ENCODE results near the gene ESYT2.
A peak's percentile ranks its signal among the peaks of the same experiment; 100 is the strongest.

ESYT2 gene

DNA sequence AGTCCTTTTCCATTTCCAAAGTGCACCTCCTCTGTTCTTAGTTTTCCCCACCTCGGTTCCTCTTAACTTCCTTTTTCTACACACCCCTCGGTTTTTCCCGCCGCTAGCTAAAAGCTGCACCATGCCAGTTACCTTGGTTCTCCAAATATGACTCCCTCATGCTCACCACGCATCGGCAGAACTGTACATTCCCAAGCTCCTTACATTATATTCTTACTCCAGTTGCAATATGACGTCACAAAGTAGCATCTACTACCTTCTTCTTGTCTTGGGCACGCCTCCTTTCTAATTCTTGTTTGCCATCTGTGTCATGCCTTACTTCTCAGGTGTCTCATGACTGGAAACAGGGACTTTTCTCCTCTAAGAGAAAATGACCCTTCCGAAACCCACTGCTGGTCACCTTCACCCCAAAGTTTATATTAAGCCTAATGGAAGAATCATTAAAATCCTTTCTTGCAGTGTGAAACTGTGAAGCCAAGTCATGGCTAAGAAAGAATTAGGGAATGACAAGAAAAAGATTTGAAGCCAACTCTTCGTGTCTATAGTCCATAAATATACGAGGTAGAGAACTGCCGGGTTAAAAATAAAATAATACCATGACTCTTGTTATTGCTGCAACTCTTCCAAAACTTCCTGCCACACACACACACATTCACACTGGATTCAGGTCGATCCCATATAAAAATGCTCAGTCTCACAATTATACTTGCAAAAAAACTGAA, 1.7 kb downstream of the ESYT2 start:
- DNase-seq (ENCODE audit: low spot score) = no peak

DNA sequence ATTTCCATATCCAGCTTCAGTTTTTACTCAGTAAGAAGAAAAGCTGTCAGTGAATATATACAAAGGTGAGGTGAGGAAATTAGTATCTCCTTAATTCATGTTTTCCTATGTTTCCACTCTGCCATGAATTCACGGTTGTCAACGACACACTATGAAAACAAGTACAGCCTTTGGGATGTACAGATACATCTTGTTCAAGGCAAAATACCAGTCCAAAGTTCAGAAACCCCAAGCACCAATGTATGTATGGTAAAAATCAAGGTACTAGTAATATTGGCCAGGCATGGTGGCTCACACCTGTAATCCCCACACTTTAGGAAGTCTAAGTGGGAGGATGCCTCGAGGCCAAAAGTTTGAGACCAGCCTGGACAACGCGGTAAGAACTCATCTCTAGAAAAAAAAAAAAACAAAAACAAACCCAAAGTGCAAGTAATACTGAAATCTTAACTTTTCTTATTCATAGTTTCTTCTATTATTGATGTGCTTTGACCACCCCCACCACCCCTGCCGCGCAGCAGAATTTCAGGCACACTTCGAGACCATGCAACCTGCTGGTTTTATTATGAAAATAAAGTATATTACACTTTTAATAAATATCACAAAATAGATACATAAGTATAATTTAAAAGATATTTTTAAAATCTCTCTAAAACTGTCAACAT, 3.5 kb downstream of the ESYT2 start:
- DNase-seq (ENCODE audit: low spot score) = no peak

GRCh38 chr7:158824028-158824427, 5.3 kb downstream of the ESYT2 start:
- no peak for DNase-seq (ENCODE audit: low spot score)

- no peak for DNase-seq (ENCODE audit: low spot score)
Measured at GRCh38 chr7:158821171-158822031, 7.9 kb downstream of the ESYT2 start.

DNA sequence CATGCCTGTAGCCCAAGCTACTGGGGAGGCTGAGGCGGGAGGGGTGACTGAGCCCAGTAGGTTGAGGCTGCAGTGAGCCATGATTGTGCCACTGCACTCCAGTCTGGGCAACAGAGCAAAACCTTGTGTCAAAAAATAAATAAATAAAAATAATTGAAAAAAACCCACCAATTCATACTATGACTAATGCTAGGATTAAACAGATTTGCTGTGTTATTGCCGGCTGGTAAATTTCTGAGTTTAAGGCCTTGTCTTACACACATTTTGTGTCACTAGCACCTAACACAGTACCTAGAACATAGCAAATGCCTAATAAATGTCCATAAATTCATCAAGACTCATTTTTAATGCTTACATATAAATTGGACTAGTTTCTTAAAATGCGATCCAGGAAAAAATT, 8.7 kb downstream of the ESYT2 start:
- DNase-seq (ENCODE audit: low spot score) = no peak

GRCh38 chr7:158819571-158820203, 9.6 kb downstream of the ESYT2 start:
- DNase-seq (ENCODE audit: low spot score) = no peak

DNA sequence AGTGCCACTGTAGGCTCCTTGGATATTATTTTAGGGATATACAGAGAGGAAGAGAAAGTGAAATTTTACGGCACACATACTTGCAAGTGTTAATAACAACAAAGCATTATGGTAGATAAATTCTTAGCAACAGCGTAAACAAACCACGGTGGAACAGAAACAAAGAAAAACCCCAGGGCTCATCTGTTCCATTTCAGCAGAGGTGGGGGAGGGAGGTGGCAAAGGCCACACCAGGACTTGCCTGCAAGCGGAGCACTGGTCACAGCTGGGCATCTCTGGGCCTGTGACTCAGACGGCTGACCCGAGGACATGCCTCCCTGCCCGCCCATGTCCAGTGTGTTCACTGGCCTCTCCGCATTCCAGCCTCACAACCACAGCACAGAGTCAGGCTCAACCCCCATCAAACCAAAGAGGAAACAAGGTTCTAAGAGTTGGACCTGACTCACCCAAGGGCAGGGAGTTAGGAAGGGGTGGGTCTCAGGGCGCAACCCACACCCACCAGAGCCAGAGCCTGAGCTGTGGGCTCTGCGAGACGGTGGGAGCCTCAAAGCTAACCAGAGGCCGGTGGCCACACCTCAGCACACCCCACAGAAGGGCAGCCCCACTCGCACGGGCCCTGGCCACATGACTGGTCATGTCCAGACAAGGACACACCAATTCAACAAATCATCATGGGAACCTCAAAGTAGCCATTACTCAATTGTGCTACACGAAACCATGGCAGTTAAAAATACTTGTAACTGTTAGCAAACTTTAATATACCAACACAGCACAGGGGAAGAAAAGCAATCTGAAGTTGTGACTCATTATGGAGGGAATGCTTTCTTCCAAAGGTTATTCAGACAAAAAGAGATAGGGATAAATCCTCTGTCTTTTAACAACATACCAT, 10.7 kb downstream of the ESYT2 start:
- DNase-seq (ENCODE audit: low spot score) = peak; percentile 59

DNA sequence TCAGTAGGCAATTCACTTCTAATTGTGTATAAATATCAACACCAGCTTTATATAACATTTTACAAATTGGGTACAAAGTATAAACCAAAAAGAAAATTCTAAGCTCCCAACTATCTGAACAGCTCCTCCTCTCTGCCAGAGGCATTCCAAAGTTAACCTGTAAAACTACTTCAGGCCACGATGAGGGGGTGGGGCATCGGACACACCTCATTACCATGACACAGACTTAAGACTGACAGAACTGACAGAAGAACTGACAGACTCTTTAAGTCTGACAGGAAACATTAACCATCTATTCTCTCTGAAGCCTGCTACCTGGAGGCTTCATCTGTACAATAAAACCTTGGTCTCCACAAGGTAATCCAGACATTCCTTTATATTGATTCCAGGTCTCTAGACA, 12.3 kb downstream of the ESYT2 start:
- DNase-seq (ENCODE audit: low spot score) = peak; percentile 21

- no peak for DNase-seq (ENCODE audit: low spot score)
Measured at GRCh38 chr7:158816271-158816670, 13.0 kb downstream of the ESYT2 start.

DNA sequence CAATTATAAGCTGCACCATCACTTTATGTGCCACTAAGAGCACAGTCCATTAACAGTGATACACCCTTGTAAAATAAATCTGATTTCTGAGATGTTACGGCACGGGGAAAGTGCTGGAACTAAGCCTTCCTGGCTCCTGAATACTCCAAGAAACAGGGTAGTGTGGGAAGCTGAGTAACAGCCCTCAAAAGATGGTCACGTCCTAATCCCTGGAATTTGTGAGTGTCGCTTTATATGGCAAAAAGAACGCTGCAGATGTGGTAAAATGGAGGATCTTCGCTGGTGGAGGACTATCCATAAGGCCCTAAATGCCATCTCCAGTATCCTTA, 13.5 kb downstream of the ESYT2 start:
- DNase-seq (ENCODE audit: low spot score) = no peak

GRCh38 chr7:158815083-158815799, 14.1 kb downstream of the ESYT2 start:
- no peak for DNase-seq (ENCODE audit: low spot score)

DNA sequence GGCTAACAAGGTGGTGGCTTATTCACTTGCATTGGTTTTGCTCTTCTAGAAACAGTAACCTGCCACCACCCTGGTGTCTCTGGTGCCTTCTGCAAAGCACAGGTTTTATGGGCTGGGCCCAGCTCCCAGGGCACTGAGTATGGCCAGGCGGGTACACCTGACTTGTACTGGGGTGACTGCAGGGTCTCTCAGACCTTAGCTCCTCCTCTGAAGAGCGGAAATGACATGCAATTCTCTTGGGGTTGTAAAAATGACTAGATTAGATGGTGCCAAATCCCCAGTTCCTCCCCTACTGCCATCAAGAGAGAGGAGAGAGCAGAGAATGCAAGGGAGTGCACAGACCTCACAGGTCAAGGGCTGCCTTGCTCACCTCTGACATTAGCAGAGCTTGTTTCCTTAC, 14.7 kb downstream of the ESYT2 start:
- DNase-seq (ENCODE audit: low spot score) = no peak

GRCh38 chr7:158812684-158813083, 16.6 kb downstream of the ESYT2 start:
- no peak for DNase-seq (ENCODE audit: low spot score)

GRCh38 chr7:158811894-158812293, 17.4 kb downstream of the ESYT2 start:
- no peak for DNase-seq (ENCODE audit: low spot score)

GRCh38 chr7:158811461-158811860, 17.8 kb downstream of the ESYT2 start:
- no peak for DNase-seq (ENCODE audit: low spot score)

DNA sequence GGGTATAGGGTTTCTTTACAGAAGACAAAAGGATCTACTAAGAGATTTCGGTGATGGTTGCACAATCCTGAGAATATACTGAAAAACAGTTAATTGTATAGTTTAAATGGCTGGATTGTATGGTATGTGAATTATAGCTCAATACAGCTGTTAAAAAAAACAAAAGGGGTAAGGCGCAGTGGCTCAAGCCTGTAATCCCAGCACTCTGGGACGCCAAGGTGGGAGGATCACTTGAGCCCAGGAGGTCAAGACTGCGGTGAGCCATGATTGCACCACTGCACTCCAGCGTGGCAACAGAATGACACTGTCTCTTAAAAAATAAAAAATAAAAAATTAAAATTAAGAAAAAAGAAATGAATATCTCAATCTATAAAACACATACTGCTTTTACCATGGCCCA, 18.5 kb downstream of the ESYT2 start:
- DNase-seq (ENCODE audit: low spot score) = no peak

GRCh38 chr7:158809596-158809995, 19.7 kb downstream of the ESYT2 start:
- DNase-seq (ENCODE audit: low spot score) = no peak

GRCh38 chr7:158808126-158808525, 21.2 kb downstream of the ESYT2 start:
- DNase-seq (ENCODE audit: low spot score) = no peak

- no peak for DNase-seq (ENCODE audit: low spot score)
Measured at GRCh38 chr7:158805937-158806336, 23.4 kb downstream of the ESYT2 start.

DNA sequence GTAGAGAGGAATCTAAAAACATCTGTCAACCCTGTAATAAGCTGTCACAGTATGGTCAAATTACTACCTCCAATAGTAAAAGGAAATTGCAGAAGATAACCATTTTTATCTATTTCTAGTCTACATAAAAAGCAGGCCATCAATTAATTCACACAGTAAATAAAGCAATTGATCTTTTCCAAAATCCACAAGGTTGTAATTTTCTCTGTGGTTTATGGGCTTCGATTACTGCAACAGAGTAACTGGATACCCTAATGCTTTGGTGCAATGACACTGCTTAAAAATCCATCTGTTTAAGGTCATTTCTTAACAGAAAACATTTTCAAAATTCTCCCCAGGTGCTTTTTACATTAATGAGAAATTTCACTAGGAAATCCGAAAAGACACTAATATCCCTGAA, 23.9 kb downstream of the ESYT2 start:
- DNase-seq (ENCODE audit: low spot score) = no peak

GRCh38 chr7:158804335-158804734, 25.0 kb downstream of the ESYT2 start:
- DNase-seq (ENCODE audit: low spot score) = no peak
